ENCODE data around the gene DGKH. TPM values are rescaled to one million over a fixed set of nuclear protein-coding genes. Genes with fewer than 3 reads are reported as not detected.
"Not testable (repeated sequence)": the region's sequence is repeated elsewhere in the genome, so short reads cannot be mapped to it uniquely, and the experiment has no call there.

The DGKH gene
- total RNA-seq, 1 experiment from 2014 or later: 7.3 TPM

- no peaks in the 10 kb centered on the region for H3K27me3 ChIP-seq (ENCODE audit: low read length)
- H2AFZ ChIP-seq (ENCODE audit: low read length): no peak overlapping the region
- H3K79me2 ChIP-seq (ENCODE audit: low read length): no peaks in the 10 kb centered on the region
- no peak overlapping the region for H3K9ac ChIP-seq (ENCODE audit: low read length)
- no peak overlapping the region for H3K27ac ChIP-seq (ENCODE audit: low read length)
- no peaks in the 10 kb centered on the region for H3K4me1 ChIP-seq (ENCODE audit: low read length)
- H3K9me2 ChIP-seq (replicated peaks; ENCODE audit: insufficient read depth, low read length): no peaks in the 10 kb centered on the region
- no peaks in the 10 kb centered on the region for H3K36me3 ChIP-seq (ENCODE audit: insufficient read depth, low read length)
- DNase-seq: no peak
- no peak overlapping the region for H3K4me2 ChIP-seq (ENCODE audit: low read depth, low read length, poor library complexity, severe bottlenecking)
- H4K20me1 ChIP-seq (ENCODE audit: insufficient read depth, low read depth, low read length): no peaks in the 10 kb centered on the region
- H3K9me3 ChIP-seq (ENCODE audit: low read length): no peaks in the 10 kb centered on the region
- H3K4me3 ChIP-seq (ENCODE audit: low read length): no peak overlapping the region
These were observed 20.4 kb downstream of the DGKH start for GRCh38 chr13:42068886-42069285.

GRCh38 chr13:42070599-42070998, 22.2 kb downstream of the DGKH start:
- not testable (repeated sequence) for H3K9ac ChIP-seq (ENCODE audit: low read length); H3K27me3 ChIP-seq (ENCODE audit: low read length); H3K4me1 ChIP-seq (ENCODE audit: low read length); H4K20me1 ChIP-seq (ENCODE audit: insufficient read depth, low read depth, low read length); H3K36me3 ChIP-seq (ENCODE audit: insufficient read depth, low read length); H3K4me2 ChIP-seq (ENCODE audit: low read depth, low read length, poor library complexity, severe bottlenecking); H2AFZ ChIP-seq (ENCODE audit: low read length); DNase-seq; H3K79me2 ChIP-seq (ENCODE audit: low read length); H3K4me3 ChIP-seq (ENCODE audit: low read length); H3K27ac ChIP-seq (ENCODE audit: low read length); H3K9me2 ChIP-seq (replicated peaks; ENCODE audit: insufficient read depth, low read length); H3K9me3 ChIP-seq (ENCODE audit: low read length)

GRCh38 chr13:42071179-42071578, 22.7 kb downstream of the DGKH start:
- H3K9me3 ChIP-seq (ENCODE audit: low read length); H3K4me1 ChIP-seq (ENCODE audit: low read length); H3K79me2 ChIP-seq (ENCODE audit: low read length); H3K36me3 ChIP-seq (ENCODE audit: insufficient read depth, low read length); H3K4me3 ChIP-seq (ENCODE audit: low read length); DNase-seq; H2AFZ ChIP-seq (ENCODE audit: low read length); H3K27me3 ChIP-seq (ENCODE audit: low read length); H3K4me2 ChIP-seq (ENCODE audit: low read depth, low read length, poor library complexity, severe bottlenecking); H4K20me1 ChIP-seq (ENCODE audit: insufficient read depth, low read depth, low read length); H3K9ac ChIP-seq (ENCODE audit: low read length); H3K27ac ChIP-seq (ENCODE audit: low read length); H3K9me2 ChIP-seq (replicated peaks; ENCODE audit: insufficient read depth, low read length): not testable (repeated sequence)

- Histone ChIP-seq H3K79me2 (ENCODE audit: low read length) (no peaks in the 10 kb centered on the region), H3K4me1 (ENCODE audit: low read length) (no peaks in the 10 kb centered on the region), H3K27ac (ENCODE audit: low read length) (no peak overlapping the region), H3K4me3 (ENCODE audit: low read length) (no peak overlapping the region), H3K4me2 (ENCODE audit: low read depth, low read length, poor library complexity, severe bottlenecking) (no peak overlapping the region), H4K20me1 (ENCODE audit: insufficient read depth, low read depth, low read length) (0 out of 2 replicates have a peak, but pooled peaks cover 3% of the 10 kb centered on the region), H3K9me2 (replicated peaks; ENCODE audit: insufficient read depth, low read length) (no peaks in the 10 kb centered on the region), H3K9ac (ENCODE audit: low read length) (no peak overlapping the region), H3K27me3 (ENCODE audit: low read length) (no peaks in the 10 kb centered on the region), H3K9me3 (ENCODE audit: low read length) (no peaks in the 10 kb centered on the region), H2AFZ (ENCODE audit: low read length) (no peak overlapping the region), H3K36me3 (ENCODE audit: insufficient read depth, low read length) (no peaks in the 10 kb centered on the region)
- DNase-seq: no peak
These were observed 23.4 kb downstream of the DGKH start for GRCh38 chr13:42071672-42072419.

- Histone ChIP-seq H3K79me2 (ENCODE audit: low read length) (no peaks in the 10 kb centered on the region), H3K4me1 (ENCODE audit: low read length) (no peaks in the 10 kb centered on the region), H3K9me2 (replicated peaks; ENCODE audit: insufficient read depth, low read length) (no peaks in the 10 kb centered on the region), H3K36me3 (ENCODE audit: insufficient read depth, low read length) (no peaks in the 10 kb centered on the region), H3K4me2 (ENCODE audit: low read depth, low read length, poor library complexity, severe bottlenecking) (no peak overlapping the region), H3K9me3 (ENCODE audit: low read length) (no peaks in the 10 kb centered on the region), H4K20me1 (ENCODE audit: insufficient read depth, low read depth, low read length) (0 out of 2 replicates have a peak, but pooled peaks cover 3% of the 10 kb centered on the region), H3K4me3 (ENCODE audit: low read length) (no peak overlapping the region), H3K27me3 (ENCODE audit: low read length) (no peaks in the 10 kb centered on the region), H3K9ac (ENCODE audit: low read length) (no peak overlapping the region), H3K27ac (ENCODE audit: low read length) (no peak overlapping the region), H2AFZ (ENCODE audit: low read length) (no peak overlapping the region)
- no peak for DNase-seq
These were observed 25.2 kb downstream of the DGKH start for GRCh38 chr13:42073683-42074082.

- Histone ChIP-seq H3K9me2 (replicated peaks; ENCODE audit: insufficient read depth, low read length) (no peaks in the 10 kb centered on the region), H3K4me2 (ENCODE audit: low read depth, low read length, poor library complexity, severe bottlenecking) (no peak overlapping the region), H3K4me3 (ENCODE audit: low read length) (no peak overlapping the region), H3K4me1 (ENCODE audit: low read length) (no peaks in the 10 kb centered on the region), H3K27me3 (ENCODE audit: low read length) (no peaks in the 10 kb centered on the region), H2AFZ (ENCODE audit: low read length) (no peak overlapping the region), H3K9ac (ENCODE audit: low read length) (no peak overlapping the region), H3K27ac (ENCODE audit: low read length) (no peak overlapping the region), H3K79me2 (ENCODE audit: low read length) (no peaks in the 10 kb centered on the region), H3K36me3 (ENCODE audit: insufficient read depth, low read length) (no peaks in the 10 kb centered on the region), H4K20me1 (ENCODE audit: insufficient read depth, low read depth, low read length) (0 out of 2 replicates have a peak, but pooled peaks cover 3% of the 10 kb centered on the region), H3K9me3 (ENCODE audit: low read length) (no peaks in the 10 kb centered on the region)
- no peak for DNase-seq
These were observed 27.1 kb downstream of the DGKH start for GRCh38 chr13:42075517-42075916.

GRCh38 chr13:42076309-42076713, 27.9 kb downstream of the DGKH start:
- no peak for DNase-seq
- Histone ChIP-seq H3K9me3 (ENCODE audit: low read length) (no peaks in the 10 kb centered on the region), H3K4me3 (ENCODE audit: low read length) (no peak overlapping the region), H4K20me1 (ENCODE audit: insufficient read depth, low read depth, low read length) (0 out of 2 replicates have a peak, but pooled peaks cover 3% of the 10 kb centered on the region), H3K9me2 (replicated peaks; ENCODE audit: insufficient read depth, low read length) (no peaks in the 10 kb centered on the region), H3K79me2 (ENCODE audit: low read length) (no peaks in the 10 kb centered on the region), H3K27ac (ENCODE audit: low read length) (no peak overlapping the region), H2AFZ (ENCODE audit: low read length) (no peak overlapping the region), H3K4me1 (ENCODE audit: low read length) (no peaks in the 10 kb centered on the region), H3K36me3 (ENCODE audit: insufficient read depth, low read length) (no peaks in the 10 kb centered on the region), H3K9ac (ENCODE audit: low read length) (no peak overlapping the region), H3K27me3 (ENCODE audit: low read length) (no peaks in the 10 kb centered on the region), H3K4me2 (ENCODE audit: low read depth, low read length, poor library complexity, severe bottlenecking) (no peak overlapping the region)

GRCh38 chr13:42078128-42078808, 29.8 kb downstream of the DGKH start:
- no peaks in the 10 kb centered on the region for H3K27me3 ChIP-seq (ENCODE audit: low read length)
- H3K9ac ChIP-seq (ENCODE audit: low read length): no peak overlapping the region
- no peak overlapping the region for H3K4me3 ChIP-seq (ENCODE audit: low read length)
- no peak overlapping the region for H3K4me2 ChIP-seq (ENCODE audit: low read depth, low read length, poor library complexity, severe bottlenecking)
- no peaks in the 10 kb centered on the region for H3K79me2 ChIP-seq (ENCODE audit: low read length)
- no peak overlapping the region for H3K27ac ChIP-seq (ENCODE audit: low read length)
- no peaks in the 10 kb centered on the region for H3K9me3 ChIP-seq (ENCODE audit: low read length)
- no peak for DNase-seq
- no peaks in the 10 kb centered on the region for H3K9me2 ChIP-seq (replicated peaks; ENCODE audit: insufficient read depth, low read length)
- H2AFZ ChIP-seq (ENCODE audit: low read length): no peak overlapping the region
- no peaks in the 10 kb centered on the region for H3K36me3 ChIP-seq (ENCODE audit: insufficient read depth, low read length)
- H4K20me1 ChIP-seq (ENCODE audit: insufficient read depth, low read depth, low read length): 0 out of 2 replicates have a peak, but pooled peaks cover 3% of the 10 kb centered on the region
- no peaks in the 10 kb centered on the region for H3K4me1 ChIP-seq (ENCODE audit: low read length)
